ENCODE measurements around the gene HSPB3.
"Not testable (repeated sequence)": the region's sequence is repeated elsewhere in the genome, so short reads cannot be mapped to it uniquely, and the experiment has no call there.

The HSPB3 gene, protein sequence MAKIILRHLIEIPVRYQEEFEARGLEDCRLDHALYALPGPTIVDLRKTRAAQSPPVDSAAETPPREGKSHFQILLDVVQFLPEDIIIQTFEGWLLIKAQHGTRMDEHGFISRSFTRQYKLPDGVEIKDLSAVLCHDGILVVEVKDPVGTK

DNA sequence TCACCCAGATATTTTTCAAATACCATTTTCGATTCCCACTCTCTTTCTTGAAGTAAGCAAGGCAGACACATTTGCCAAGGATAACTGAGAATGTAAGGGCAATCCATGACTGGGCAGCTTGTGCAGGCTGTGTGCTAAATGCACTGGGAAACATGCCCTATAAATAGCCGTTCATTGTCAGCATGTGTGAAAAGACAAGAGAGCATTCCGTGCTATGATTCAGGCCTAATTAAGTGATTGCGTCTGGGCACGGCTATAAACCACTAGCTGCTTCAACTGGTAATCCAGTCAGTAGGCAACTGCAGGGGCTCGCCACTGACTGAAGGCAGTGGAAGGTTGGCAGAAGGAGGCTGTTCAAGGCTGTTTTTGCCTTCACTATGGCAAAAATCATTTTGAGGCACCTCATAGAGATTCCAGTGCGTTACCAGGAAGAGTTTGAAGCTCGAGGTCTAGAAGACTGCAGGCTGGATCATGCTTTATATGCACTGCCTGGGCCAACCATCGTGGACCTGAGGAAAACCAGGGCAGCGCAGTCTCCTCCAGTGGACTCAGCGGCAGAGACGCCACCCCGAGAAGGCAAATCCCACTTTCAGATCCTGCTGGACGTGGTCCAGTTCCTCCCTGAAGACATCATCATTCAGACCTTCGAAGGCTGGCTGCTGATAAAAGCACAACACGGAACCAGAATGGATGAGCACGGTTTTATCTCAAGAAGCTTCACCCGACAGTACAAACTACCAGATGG lies at the start of gene HSPB3:
Gene HSPB3 (plus strand): TSS at position 287 of the 745 bp plus-strand sequence. CDS start 91 bp downstream, at position 378.
- DNase-seq, result peak; percentile 43

DNA sequence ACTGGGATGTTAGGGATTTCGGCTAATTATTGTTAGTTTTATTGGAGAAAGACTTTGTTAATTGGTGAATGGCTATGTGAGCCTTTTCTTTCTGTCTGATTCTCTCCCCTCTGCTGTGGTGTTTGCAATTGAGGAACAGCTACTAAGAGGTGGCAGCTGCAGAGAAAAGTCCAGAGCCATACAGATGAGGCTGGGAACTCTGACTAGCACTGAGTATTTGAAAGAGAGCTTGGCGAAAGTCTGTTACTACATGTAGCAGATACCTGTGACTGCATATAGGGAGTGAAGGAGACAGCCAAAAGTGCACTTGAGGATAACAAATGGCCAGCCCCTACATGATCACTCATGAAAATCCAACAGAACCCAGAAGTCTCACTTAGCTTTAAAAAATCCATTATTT lies 44.3 kb upstream of the HSPB3 start:
- DNase-seq, result no peak

DNA sequence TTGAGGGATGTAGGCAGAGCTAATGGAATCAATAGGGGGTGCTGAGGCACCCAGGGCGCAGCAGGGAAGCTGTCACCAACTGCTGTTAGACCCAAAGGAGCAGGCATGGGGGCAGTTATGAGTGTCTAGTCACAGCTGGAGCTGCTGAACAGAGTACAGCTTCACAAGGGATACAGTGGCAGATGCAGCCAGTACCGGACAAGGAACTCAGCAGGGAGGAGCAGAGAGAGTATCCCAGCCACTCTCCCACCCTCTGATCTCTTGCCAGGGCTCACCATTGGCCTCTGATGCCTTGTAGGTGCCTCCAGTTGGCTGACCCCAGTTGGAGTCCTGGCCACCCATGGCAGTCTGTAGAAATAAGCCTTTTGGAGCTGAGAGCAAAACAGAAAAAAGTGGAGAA lies 42.6 kb upstream of the HSPB3 start:
- DNase-seq, result no peak

DNA sequence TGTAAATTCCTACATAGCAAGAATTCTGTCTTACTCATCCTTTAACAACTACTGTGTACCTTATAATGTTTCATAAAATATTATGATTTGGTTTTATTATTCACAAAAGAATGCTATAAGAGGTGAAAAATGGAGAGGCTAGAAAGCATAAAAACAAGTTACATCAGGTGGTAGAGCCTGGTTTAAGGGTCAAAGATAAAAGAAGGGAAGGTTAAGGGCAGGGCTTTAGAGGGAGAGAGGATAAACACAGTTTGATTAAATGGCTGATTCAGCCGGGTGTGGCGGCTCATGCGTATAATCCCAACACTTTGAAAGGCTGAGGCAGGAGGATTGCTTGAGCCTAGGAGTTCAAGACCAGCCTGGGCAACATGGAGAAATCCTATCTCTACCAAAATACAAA lies 40.4 kb upstream of the HSPB3 start:
- DNase-seq, result no peak

DNA sequence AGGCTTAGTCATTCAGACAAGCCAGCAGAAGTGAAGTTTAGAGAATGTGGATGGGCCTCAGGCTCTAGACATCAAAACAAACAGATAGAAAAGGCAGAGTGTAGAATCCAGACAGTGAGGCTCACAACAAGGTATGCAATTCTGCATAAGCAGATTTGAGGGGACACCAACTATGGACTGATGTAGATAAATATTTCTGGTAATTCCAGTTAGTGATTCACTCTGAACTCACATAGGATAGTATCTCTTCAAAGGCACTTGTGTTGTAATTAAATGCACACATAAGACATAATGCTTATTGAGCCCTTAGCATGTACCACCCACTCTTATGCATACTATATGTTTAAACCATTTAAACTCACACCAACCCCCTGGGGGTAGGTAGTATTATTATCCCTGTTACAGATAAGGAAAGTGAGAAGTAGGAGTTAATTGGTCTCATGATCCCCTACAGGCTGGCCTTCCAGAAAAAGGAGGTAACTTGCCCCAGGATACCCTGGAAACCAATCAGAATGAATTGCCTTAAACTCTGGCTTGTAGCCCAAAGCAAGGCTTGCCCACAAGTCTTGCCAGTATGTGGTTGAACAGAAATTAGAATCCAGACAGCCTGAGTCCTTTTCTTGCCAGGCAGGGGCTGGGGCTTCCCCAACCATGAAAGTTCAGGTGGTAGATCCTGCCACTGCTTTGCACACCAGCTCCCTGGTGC lies 39.5 kb upstream of the HSPB3 start:
- DNase-seq, result no peak

DNA sequence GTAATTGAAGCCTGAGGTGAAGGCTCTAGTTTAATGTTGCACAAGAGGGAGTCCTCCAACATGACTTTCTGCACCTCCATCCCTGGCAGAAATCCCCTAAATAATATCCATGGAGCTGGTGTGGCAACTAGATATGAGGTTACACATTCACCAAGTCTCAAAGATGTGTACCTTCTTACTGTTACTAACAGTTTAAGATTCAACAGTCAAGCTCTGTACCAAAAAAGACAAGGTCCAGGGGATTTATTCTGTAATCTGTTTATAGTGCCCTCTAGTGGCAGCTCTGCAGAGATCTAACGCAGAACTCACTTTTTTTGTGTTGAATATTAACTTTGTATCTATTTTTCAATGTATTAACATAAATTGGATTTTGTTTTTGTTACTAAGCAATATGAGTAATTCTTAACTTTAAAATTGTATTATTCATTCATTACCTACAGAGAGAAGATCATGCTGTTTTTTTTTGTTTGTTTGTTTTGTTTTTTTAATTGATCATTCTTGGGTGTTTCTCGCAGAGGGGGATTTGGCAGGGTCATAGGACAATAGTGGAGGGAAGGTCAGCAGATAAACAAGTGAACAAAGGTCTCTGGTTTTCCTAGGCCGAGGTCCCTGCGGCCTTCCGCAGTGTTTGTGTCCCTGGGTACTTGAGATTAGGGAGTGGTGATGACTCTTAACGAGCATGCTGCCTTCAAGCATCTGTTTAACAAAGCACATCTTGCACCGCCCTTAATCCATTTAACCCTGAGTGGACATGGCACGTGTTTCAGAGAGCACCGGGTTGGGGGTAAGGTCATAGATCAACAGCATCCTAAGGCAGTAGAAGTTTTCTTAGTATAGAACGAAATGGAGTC lies 35.7 kb upstream of the HSPB3 start:
- DNase-seq, result not testable (repeated sequence)

DNA sequence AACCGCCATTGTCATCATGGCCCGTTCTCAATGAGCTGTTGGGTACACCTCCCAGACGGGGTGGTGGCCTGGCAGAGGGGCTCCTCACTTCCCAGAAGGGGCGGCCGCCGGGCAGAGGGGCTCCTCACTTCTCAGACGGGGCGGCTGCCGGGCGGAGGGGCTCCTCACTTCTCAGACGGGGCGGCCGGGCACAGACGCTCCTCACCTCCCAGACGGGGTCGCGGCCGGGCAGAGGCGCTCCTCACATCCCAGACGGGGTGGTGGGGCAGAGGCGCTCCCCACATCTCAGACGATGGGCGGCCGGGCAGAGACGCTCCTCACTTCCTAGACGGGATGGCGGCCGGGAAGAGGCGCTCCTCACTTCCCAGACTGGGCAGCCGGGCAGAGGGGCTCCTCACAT lies 35.0 kb upstream of the HSPB3 start:
- not testable (repeated sequence) for DNase-seq

DNA sequence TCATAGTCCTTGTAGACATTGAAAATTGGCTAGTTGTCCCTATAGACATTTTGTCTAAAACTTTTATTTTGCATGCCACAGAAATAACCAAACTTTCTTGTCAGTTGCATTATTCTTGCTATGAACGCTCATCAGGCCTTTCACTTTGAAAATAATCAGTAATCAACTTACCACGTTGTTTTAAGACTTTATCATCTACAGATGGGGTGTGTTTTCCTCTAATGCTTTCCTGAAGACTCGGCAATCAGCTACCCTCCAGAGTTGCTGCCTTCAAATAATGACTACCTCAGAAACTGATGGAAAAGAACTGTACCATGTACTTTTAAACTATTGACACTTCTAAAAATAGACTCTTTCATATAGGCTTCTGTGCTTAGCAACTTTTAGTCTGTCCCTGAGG lies 33.5 kb upstream of the HSPB3 start:
- DNase-seq, result no peak

DNA sequence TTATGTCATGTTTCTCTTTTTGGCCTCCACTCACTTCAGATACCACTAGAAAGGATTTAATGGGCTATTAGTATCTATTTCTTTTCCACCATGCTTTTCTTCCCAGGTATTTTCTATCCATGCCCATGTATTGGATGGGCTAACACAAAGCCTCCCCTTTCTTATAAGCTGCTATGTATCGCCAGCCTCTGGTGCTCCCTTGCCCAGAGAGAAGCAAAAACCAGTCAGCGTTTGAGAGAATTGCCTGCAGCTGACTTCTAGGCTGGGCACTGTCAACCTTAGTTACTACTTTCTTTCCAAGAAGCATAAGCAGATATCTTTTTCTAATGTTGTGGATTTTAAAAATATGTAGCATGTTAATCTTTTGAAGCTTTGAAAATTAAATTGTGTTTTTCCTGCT lies 30.2 kb upstream of the HSPB3 start:
- DNase-seq, result no peak

DNA sequence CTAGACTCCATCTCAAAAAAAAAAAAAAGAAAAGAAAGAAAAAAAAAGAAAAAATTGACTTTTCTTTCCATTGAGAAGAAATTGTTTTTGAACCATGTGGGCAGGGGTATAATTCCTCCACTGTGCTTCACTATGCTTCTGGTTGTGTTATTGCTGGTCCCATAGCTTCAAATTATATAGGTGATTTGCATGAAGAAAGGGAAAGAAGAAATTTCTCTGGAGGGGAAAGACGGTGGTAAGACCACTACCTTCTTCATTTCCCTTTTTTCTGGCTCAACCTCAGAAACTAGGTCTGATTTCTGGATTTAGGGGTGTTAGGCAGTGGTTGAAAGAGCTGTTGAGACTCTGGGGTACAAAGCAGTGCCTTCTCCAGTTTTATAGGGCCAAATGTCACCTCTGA lies 29.3 kb upstream of the HSPB3 start:
- DNase-seq, result no peak

DNA sequence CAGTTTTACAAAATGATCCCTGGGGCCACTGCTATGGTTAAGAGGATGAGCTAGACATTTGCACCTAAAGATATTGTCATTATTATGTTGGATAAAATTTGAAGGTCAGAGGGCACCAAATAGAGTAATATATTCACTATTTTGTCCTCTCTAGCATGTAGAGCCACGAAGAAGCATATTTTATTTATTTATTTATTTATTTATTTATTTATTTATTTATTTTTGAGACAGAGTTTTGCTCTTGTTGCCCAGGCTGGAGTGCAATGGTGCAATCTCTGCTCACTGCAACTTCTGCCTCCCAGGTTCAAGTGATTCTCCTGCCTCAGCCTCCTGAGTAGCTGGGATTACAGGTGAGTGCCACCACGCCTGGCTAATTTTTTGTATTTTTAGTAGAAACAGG lies 20.8 kb upstream of the HSPB3 start:
- DNase-seq, result not testable (repeated sequence)

DNA sequence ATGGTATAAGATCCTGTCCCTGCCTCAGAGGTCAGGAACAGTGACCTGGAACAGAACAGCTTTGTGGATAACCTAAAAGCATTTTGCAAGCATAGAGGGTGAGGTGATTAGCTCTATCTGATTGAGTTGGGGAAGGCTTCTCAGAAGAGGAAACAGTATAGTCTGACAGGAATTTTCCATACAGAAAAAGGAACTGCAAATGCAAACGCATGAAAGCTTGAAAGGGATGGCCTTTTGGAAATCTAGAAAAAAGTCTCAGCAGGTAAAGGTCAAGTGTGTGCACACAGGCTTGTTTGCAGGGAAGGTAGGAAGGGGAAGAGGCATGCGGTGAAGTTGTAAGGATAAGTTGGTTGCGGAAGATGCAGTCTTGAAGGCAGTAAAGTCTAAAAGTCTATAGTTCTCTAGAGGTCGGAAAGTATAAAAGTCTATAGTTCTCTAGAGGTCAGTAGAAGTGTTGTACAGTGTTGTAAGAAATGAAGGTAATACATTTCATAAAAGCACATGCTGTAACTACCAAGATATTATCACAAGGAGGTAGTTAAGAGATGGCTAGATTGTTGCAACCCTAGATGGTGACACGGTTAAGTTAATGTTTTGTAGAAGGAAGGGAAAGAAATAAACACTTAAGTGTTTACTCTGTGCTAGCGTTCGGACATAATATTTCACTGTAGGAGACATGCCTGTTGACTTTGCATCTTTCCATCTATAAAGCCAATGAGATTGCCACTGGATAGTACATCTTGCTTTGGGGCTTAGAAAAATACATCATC lies 16.7 kb upstream of the HSPB3 start:
- no peak for DNase-seq

DNA sequence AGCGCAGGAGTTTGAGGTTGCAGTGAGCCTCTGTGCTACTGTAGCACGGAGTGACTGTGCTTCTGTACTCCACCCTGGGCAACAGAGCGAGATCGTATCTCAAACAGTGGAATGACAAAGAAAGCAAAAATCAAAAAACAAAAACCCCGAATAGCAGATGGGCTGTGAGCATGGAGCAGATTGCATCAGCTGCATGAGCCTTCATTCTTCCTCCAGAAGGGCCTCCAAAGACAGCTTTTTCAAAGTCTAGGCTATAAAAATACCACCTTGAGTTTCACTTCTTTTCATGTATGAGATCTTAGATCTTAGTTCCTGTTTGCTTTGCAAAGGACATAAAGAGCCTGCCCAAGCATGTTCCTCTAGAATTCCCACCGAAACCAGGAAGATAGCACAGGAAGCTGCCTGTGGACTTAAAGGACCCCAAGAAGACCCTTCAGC lies 15.0 kb upstream of the HSPB3 start:
- DNase-seq, result no peak

DNA sequence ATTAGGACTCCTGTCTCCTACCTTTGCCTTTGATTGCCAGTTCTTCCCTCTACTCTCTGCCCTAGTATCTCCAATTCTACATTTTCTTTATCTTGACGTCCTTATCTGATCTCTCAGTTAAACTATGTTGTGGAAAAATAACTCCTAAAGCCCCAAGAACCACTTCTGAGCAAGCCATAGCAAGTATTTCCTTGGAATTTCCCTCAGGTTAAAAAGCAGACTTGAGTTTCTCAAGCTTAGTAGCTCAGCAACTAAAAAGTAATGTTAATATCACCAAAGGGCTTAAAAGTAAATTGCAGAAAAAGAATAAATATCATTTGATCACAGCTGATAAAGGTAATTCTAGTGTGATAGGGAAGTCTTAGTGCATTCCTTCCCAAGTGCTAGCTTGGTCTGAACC lies 13.2 kb upstream of the HSPB3 start:
- DNase-seq, result no peak

DNA sequence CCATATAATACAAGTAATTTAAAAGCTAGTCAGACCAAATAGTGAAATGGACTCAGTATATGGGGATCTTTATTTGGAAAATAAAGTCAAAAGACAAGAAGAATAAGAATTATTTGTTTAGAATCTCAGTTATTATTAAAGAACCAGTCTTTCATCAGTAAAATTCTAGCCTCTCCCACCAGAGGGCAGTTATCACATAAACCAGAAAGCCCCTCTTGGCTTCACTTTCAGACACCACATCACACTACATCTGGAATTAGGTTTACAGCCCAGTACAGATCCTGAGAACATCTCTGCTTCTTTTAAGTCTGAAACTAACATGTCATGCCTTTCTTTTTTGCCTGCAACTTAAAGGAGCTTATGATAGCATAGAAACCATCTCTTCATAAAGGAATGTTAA lies 12.2 kb upstream of the HSPB3 start:
- DNase-seq, result no peak

DNA sequence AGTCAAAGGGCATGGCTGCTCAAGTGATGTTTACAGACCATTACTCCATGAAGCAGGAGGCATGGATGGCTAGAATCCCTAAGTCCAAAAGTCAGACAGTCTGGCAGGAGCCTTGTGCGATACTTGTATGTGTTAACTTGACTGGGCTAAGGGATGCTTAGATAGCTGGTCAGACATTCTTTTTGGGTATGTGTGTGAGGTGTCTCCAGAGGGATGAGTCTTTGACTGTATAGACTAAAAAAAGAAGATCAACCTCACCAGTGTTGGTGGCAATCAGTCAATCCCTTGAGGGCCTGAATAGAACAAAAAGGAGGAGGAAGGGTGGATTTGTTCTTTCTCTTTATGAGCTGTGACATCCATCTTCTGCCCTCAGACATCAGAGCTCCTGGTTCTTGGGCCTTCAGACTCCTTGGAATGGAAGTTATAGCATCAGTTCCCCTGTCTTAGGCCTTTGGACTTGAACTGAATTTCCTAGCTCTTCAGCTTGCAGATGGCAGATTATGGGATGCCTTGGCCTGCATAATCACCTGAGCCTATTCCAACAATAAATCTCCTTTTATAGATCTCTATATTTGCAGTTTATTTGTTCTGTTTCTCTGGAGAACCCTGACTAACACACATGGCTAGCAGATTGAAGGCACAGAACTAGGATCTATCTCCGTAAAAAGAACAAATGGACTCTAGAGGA lies 9.7 kb upstream of the HSPB3 start:
- DNase-seq, result no peak

DNA sequence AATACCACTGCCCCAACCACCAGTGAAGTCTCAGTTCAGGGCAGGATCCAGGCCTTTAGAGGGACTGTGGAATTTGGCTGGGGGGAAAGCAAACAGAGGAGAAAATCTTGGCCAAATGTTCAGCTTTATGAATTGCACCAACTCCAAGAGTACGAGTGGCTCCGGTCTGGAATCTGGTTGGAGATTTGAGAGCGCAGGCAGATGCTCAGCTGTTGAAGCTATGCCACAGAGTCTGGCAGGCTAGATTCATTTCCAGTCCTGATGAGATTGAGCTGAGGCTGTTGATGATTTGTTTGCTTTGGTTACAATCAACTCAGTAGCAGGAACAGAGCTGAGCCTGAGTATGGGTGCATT lies 9.1 kb upstream of the HSPB3 start:
- DNase-seq, result peak; percentile 69

DNA sequence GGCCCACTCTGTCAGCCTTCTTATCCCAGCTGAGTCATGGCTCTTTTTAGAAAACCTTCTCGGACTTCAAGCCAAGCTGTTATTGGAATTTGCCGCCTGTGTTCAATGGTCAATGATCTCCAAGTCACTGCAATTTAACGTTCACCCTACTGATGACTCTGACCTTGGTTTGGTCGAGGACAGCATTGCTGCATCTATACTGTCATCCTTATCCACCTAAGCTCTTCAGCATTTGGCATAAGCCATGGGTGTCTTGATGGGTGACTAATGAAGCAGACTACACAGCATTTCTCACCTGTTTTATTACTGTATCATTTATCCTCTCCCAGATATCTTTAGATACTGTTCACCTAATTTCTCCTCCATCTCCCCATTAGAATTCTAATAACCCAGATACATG lies 5.6 kb upstream of the HSPB3 start:
- no peak for DNase-seq

DNA sequence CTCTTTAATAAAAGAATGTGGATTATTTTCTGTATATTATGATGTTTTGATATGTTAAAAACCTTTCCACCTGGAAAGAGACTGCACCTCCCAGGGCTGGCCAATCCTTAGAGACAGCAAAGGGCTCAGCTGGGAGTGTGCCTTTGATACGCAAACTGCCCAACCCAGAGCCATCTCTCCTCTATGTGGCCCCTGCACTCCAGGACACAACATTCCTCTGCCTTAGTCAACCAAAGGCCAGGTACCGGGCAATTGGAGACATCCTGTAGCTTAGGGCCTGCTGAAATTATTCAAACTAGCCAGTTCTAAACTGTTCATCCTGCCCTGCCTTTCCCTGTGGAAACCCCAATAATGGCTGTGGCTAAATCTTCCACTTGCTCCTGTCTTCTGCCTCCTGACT lies 5.0 kb upstream of the HSPB3 start:
- no peak for DNase-seq

DNA sequence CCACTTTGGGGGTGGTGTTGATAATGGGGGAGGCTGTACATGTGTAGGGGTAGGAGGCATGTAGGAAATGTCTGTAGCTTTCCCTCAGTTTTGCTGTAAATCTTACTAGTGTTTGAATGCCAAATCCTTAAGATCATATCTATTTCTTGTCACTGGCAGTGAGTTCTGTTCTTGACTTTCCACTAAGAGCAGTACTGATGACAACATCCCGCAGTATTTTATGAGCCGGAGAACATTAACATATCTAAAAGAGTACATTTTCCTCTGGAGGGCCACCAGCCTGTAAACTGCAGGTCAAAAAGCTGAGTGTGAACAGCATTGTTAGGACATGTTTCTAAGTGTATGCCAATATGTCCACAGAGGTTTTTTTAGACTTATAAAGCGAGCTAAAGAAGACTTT lies 2.5 kb upstream of the HSPB3 start:
- no peak for DNase-seq

DNA sequence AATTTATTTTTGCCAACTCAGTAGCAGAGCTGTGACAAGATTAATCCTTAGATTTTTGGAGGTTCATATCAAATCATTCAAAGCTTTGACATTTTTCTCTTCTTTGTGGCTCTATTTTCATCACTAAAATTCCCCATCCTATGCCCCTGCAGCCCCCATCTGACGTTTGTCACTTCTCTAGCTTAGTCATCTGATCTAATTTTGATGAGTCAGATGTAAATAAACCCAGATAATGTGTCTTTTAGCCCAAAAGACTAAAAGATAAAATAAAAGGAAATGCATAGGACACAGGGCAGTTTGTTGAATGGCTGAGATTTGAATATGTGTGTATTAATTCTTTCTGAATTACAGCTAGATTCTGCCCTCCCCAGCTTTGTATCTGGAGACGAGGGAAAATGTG lies 897 bp upstream of the HSPB3 start:
- DNase-seq, result no peak

All from right hindlimb (tissue), 1 donor.